Measurements from ENCODE around the gene LPCAT1.

LPCAT1 gene

DNA sequence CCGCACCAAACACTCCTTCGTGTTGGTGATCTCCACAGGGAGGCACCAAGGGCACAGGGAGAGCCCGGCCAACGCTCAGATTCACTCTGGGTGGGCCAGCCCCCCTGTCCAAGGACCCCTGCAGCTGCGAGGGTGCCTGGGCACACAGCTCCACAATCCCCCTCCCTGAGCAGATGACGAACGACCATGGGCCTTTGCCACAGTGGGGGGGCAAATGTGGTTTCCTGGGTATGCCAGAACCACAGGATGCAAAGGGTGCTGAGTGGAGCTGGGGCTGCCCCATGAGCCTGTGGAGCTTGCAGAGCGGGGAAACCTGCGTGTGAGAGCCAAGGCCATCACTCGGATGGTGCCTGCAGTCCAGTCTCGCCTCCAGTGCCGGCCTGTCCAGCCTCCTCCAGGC, 31.0 kb downstream of the LPCAT1 start:
- no peak for DNase-seq

DNA sequence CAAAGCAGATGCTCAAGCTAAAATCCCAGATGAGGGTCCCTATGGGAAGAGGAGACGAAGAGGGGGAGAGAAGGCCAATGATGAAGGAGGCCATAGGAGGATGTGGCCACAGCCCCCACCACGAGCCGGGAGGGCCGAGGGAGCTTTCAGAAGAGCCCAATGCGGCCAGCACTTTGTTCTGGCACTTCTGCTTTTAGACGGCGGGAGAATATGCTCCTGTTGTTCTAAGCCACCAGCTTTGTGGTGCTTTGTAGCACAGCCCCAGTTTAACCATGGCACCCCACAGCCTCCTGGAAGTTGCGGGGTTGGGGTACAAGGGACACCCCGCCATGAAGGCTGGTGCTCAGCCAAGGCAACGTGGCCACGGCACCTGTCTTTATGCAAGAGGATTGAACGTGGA, 33.4 kb downstream of the LPCAT1 start:
- no peak for DNase-seq

DNA sequence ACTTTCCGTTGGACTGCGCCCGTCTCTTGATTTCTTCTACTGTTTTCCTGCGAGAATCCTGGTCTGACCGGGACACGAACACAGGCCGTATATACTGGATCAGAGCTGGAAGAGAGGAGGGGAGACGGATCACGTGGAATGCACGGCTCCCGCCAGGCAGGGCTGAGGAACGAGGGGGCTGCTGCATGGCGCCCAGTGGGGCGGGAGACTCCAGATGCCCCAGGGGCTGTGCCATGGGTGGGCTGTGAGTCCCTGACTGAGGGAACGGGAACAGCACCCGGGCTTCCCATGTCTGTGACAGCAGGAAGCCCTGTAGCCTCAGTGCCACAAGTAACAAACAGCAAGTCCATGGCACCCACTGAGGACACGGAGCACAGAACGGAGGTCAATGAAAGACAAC, 34.0 kb downstream of the LPCAT1 start:
- no peak for DNase-seq

DNA sequence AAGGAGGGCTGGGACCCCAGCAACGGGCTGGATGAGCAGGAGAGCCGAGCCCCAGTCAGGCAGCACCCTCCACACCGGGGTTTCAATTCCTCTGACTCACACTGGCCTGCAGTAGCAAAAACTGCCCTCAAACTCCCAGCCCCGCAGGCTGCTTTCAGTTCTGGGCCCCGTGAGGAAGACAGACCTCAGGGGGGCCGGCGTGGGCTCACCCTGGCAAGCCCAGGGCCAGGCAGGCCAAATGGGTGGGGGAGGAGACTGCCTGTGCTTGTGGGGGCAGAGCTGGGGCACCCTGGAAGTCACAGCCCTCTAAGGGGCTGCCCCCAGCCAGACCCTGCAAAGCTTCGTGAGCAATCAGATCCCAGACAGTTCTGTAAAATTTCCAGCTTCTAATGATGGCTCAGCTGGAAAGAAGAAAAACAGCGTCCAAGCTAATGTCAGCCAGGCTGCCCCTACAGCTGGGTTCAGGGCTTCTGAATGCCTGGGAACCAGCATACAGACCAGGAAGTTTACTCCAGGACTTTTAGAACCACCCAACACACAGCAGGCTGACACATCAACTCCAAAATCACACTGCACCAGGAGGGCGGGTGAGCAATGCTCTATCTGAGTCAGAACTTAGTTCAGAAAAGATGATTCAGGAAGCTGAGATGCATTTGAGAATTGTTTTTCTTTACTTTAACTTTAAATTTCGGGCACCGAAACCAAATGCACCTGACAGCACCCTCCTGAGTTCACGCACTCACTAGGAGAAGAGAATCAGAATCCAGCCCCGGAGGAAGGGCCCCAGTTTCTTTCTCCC, 34.7 kb downstream of the LPCAT1 start:
- DNase-seq = no peak

DNA sequence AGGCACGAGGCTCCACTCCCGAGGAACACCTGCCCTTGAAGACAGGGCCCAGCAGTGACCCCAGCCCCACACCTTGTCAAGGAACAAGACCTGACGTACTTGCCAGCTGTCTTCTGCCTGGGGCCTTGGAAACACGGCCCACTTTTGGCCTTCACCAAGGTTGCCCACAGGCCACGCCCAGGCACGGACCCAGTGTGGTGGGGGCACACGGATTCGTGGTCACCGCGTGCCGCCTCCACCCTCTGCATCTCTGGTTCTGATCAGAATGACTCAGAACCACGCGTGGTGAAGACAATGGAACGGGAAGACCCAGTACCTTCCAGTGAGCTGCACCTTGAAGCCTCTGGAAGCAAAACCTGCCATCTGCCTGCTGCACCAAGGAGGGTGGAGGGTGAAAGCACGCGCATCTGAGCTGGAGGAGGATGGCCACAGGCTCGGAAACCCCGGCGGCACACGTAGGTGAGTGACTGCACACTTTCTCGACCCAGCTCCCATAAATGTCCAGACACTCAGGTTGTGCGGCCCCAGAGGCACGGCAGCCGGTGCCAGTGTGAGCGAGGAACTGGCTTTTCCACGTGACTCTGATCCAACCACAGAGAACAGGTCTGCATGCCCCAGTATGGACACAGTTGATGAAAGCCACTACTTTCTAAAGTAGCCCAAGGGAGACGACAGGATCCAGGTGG, 36.5 kb downstream of the LPCAT1 start:
- no peak for DNase-seq

DNA sequence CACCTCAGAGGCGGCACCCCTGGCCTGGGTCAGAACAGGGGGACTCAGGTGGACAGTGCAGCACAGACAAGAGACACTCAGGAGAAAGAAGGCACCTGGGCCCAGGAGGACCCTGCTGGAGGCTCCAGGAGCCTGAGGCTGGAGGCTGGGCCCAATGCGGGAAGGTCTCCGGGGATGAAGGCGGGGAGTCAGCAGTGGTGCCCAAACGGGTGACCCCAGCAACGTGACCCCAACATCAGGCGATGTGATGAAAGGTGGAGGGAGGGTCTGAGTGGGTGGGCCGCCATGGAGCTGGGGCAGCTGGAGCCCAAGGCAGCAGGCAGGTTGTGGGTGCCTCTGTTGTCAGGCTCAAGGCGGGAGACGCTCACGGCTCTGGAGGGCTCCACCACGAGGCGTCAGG, 37.5 kb downstream of the LPCAT1 start:
- DNase-seq = no peak

DNA sequence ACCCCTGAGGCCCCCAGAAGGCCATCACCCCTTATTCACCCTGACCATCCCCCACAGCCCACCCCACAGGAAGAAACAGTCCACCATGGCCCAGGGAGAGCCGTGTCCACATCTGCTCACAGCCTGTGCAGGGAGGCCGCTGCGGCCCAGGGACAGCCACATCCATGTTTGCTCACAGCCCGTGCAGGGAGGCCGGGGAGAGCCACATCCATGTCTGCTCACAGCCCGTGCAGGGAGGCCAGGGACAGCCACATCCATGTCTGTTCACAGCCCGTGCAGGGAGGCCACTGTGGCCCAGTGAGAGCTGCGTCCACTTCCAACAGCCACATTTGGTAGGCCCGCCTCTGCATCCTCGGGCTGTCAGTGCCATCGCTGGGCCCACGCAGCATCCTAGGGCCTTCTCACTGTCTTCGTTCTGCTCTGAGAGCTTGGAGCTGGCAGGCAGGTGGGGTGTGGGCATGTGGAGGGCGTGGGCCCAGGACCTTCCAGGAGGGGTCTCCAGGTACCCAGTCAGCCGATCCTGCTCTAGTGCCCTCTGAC, 38.1 kb downstream of the LPCAT1 start:
- no peak for DNase-seq

DNA sequence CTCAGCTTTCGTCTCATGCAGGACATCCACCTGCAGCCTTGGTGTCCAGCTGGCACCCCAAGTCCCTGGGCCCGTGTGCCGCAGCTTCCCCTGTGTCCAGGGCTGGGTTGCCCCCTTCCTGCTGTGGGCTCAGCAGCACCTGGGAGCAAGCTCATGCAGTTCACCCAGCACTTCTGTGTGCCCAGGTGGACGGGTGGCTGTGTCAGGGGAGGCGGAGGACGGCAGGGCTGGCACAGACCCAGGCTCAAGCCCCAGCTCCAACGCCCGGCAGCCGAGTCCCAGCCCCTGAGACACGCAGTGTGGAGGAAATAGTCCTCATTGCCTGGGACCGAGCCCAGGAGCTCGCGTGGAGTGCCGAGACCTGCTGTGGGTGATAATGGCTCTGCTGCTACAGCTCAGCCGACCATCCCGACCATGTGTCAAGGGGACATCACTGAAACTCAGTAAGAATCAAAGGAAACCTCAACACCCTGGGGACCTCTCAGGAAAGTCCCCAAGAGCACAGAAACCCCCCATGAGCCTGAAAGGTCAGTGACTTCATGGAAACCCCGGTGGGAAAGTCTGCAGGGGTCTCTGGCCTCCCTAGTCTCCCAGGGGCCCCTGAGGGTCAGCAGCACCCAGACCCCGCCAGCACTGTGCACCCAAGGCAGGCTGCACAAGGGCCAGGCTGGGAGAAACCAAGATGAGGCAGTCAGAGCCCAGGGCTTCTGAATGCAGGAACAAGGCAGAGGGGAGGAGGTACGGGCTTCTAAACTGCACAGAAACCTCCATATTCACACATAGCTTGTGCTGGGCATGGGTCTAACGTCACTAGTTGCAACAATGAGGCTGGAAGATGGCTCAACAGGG, 38.8 kb downstream of the LPCAT1 start:
- no peak for DNase-seq

DNA sequence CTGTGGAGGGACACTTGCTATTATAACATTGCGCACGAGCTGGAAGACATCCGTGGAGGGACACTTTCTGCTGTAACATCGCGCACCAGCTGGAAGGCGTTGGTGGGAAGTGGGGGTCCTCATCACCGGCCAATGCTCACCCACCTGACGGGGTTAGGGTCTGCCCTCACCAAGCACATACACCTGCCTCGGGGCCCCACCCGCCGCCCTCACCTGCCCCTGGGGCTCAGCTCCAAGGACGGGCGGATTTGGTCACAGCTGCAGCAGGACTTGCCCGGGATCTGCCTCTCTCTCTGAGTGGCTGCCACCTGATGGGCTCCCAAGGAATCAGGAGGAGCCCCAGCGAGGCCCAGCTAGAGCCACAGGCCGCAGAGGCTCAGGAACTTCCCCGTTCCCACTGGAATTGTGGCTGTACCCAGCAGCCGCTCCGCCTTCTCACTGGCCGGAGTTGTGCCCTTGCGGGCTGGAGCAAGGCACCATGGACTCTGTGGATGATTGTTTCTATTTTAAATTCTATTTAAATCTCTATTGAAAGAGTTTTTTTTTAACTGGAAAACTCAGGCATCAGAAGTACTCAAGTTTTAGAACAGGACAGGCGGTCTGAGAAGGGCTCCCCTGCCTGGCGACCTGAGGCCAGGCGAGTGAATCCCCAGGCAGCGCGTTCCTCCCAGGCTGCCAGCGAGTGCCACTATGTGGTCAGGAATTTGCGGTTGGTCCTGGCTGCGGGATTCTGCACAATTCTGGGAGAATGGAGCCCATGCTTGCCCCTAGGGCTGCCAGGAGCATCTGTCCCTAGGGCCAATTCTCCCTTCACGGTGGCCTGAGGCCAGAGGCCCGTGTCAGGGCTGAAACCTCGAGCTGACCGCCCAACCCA, 39.7 kb downstream of the LPCAT1 start:
- no peak for DNase-seq

DNA sequence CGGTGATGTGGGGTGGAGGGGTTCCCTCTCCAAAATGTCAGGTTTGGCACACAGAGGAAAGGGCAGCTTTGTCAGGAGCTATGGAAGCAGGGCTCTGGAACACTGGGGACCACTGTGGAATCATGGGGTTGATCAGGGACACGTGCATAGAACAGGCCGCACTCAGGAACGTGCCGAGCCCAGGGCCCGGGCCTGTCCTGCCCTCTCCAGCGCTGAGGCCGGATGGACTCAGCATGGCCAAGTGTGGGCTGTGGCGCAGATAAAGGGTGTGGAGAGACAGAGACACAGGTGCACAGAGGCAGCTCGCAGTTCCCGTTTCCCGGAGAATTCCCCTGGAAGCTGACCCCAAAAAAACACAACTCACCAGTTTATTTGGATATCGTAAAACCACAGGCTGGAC, 40.7 kb downstream of the LPCAT1 start:
- DNase-seq = no peak

DNA sequence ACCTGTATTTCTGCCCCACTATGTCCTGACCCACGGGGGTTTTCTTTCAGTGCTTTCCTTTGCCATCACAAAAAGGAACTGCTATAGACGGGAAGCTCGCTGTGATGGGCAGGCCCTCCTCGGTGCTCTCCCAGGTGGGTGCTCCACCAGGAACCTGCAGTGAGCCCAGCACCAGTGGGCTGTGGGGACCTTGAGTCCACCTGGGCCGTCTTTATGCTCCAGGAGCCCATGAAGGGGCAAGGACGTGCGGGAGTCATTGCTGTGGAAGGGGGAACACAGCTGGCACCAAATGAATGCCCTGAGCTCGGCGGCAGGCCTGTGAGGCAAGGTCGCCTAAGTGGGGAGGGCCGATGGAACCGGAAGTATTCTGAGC, 41.8 kb downstream of the LPCAT1 start:
- DNase-seq = no peak

DNA sequence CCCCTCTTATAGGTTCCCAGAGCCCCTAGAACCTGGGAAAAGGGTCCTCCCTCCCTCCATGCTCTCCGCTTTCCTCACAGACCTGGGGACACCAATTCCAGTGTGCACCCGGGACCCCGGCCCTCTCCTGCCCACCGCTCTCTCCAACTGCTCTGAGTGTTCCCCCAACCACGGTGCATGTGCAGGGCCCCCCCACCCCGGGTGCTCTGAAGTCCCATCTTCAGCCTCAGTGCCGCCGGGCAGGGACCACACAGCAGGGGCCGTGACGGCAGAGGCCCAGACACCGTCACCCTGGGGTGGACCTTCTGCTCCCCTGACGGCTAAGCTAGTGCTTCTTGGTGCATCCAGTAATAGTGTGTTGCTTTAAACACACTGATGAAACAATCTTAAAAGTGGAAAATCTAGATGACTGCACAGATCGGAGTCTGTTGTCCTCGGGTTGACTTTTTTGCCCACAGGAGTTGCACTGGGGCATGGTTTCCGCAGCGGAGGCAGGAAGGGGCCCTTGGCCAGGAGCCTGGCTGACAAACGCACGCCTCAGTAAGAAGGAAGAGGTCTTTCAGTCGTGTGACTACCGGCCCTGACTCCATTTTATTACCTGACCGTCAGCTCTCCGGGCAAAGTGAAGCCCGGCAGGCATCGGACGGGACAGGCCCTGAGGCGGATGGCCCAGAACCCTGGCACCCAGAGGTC, 42.3 kb downstream of the LPCAT1 start:
- DNase-seq = no peak

DNA sequence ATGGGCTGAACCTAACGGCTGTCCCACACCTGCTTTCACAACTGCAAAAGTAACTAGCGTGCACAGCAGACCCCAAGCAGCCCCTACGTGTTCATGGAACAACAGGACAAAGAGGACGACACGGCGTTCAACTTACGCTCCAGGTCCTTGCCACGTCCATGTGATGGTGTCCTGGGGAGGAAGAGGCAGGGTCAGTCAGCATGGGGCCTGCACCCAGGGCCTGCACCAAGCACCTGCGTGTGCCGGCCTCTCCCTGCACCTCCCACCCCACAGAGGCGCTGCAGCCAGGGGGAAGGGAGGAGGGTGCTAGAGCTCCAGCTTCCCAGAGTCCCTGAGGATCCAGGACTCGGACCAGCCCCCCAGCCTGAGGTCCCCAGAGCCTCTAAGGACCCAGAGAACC, 43.0 kb downstream of the LPCAT1 start:
- DNase-seq = no peak

DNA sequence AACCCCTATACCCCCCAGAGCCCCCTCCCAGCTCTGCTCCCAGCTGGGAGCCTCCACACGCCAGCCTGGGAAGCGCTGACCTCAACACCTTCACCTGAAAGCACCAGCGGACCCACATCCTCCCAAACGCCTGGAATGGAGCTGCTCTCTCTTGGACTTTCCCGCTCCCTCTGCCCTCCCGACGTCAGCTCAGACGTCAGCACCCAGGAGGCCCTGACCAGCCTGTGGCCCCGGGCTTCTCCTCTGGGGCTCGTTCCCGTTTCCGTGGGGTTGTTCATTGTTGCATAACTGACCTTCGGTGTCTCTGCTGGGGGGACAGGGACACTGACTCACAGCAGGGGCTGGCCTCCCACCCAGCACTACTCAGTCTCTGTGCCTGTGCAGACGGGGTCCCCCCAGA, 43.5 kb downstream of the LPCAT1 start:
- DNase-seq = no peak

DNA sequence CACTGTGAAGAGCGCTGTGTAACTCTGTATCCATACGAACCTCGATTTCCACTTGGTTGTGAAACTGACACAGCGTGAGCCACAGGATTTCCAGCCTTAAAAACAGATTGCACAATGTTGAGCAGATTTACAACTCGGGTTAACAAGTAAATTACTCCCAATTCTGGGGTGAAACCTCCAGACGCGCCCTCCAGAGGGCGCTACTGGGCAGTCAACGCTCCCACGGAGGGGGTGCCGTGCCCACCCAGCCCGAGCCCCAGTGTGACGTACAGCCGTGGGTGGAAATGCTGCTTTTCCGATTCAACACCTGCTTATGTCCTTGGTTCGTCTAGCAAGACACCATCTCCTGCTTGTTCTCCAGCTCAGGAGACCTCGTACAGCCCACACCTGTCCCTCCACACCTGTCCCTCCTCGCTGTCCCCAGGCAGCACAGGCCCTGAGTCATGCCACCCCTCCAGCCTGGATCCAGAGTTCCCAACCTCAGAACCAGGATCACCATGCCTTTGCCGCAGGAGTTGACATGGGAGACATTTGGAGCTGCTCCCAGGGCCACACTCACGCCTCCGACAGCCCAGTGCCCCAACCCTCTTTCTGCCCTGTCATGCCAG, 44.1 kb downstream of the LPCAT1 start:
- no peak for DNase-seq

DNA sequence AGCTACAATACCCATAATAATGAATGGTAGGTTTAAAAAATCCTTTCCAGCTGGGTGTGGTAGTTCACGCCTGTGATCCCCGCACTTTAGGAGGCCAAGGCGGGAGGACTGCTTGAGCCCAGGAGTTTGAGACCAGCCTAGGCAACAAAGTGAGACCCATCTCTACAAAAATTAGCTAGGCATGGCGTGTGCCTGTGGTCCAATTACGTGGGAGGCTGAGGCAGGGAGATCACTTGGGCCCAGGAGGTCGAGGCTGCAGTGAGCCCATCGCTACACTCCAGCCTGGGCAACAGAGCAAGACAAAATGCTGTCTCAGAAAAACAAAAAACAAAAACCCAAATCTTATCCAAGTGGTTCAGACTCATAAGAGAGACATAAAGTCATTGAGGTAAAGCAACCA, 44.7 kb downstream of the LPCAT1 start:
- no peak for DNase-seq

DNA sequence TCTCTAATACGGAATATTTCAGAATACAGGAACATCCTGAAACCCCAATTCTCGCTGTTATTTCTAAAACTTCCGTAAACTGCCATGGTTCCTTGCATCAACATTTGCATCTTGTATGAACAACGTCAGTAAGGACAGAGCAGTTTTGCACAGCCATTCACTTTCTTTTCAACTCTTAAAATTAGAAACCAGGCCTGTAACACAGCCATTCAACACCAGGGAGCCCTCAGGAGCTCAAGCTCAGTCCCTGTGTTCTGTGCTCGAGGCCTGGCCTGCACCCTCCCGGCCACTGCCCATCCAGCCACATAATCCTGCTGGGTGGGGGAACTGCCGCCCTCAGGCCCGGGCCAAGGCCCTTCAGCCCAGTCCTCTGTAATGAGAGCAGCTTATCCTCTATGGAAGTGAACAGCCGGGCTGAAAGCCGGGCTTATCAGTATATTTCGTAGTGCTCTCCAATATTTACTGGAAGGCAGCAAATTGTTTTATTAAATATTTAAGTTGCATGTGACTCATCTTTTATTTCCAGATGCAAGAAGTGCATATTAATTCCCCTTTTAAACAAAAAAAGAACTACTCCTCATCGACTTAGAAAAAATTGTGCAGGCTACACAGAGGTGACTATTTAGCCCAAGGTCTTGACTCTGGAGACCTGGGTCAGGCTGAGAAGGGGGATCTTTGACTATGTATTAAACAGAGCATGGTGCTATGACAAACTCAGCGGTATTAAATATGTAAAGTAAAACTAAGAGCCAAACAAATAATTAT, 45.3 kb downstream of the LPCAT1 start:
- DNase-seq = no peak

DNA sequence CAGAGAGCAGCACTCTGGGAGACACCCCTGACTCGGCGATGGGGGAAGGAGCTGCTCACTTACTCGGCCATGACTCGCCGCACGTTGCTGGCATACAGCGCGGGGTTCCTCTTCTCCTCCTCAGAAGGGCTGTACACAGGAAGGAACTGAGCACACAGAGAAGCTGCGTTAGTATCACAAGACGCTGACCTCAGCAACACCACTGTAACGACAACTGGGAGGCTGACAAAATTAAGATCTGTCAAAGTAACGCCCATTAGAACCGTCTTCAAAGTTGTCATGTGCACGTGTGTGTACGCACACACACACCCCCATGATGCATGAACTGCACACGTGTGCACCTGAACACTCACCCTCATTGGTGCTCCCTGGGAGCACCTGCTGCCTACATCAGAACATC, 46.4 kb downstream of the LPCAT1 start:
- no peak for DNase-seq

DNA sequence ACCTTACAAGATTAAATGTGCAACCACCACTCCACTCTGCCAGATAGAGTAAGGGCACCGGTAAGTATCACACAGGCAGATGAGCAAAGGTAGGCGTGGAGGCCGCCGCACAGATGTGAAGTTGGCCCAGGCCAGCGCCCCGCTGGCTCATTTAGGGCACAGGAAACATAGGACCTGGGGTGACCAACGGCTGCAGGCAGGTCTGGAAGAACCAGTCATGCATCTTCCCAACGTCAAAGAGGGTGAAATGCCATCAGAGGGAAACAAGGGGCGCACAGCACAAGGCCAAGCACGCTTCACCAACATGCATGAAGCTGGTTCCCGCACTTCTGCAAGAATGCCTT, 46.8 kb downstream of the LPCAT1 start:
- DNase-seq = no peak

DNA sequence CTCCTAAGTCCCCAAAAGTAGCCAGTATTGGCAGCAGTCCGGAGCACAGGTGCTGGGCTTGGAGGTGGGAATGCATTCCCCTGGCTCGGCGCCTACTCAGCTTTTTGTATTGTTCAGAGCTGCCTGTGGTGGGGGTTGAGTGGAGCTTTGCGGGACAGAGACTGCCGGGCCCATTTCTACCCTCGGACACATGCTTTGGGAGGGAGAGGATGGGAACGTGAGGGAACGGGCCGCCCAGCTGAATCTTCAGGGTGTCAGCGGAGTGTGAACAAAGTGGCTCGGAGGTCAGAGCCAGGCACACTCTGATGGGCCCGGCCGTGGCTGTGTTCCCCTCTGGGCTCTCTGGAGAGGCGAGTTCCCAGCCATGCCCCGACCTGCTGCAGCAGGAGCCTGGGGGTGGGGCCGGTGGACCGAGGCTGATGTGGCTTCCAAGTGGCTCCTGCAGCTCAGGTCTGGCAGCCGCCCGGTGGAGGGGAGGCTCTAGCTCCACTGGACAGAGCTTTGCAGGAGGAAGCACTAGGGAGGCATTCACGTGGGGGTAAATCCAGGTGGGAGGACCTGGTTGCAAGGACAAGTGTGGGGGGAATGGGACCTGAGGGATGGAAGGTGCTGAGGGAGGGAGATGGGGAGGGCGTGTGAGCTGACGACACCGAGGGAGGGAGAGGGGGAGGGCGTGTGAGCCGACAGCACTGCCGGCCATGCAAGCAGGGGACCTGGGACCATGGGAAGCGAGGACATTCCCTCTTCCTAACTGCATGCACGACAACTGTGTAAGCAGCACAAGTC, 47.4 kb downstream of the LPCAT1 start:
- DNase-seq = no peak

Data from activated effector memory CD4-positive, alpha-beta T cell treated with Interleukin-2 at 50 U/mL for 16 hours (primary cell).